ENCODE data around the gene MORC1. TPM values are rescaled to one million over a fixed set of nuclear protein-coding genes. Genes with fewer than 3 reads are reported as not detected.
"Not testable (repeated sequence)": the region's sequence is repeated elsewhere in the genome, so short reads cannot be mapped to it uniquely, and the experiment has no call there.

MORC1 gene
- total RNA-seq, 1 experiment from 2014 or later = not detected

DNA sequence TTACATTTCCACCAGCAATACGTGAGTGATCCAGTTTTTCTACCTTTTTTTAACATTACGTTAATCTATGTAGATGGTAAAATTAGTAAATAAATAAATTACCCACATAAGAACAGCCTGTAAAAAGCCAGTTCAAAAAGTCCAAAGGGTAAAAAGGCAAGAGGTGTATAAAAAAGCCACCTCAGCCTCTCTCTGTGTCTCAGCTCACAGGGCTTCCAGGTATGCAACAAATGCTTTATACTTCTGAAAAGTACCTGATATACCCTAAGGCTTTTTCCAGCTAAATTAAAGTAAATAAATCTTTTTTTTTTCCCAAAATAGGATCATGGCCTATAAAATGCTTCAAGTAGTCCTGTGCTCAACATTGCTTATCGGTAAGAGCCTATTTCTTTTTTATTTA, 18.6 kb upstream of the MORC1 start, which contains the start of gene C3orf85:
Gene C3orf85, plus strand, starts transcription at position 197 of the 400 bp plus-strand sequence. Its CDS starts 129 bp downstream, at position 326.
- intact Hi-C loops (cut with micrococcal nuclease; ENCODE audit: unreplicated experiment) = no loop called here

DNA sequence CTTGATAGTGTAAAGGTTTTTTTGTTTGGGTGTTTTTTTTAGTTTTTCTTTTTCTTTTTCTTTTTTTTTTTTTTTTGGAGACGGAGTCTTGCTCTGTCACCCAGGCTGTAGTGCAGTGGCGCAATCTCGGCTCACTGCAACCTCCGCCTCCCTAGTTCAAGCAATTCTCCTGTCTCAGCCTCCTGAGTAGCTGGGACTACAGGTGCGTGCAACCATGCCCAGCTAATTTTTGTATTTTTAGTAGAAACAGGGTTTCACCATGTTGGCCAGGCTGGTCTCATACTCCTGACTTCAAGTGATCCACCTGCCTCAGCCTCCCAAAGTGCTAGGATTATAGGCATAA, 15.5 kb upstream of the MORC1 start:
- H3K27ac ChIP-seq (ENCODE audit: low read length); H3K36me3 ChIP-seq (ENCODE audit: control insufficient read depth, insufficient read depth, low read length); intact Hi-C loops (cut with micrococcal nuclease; ENCODE audit: unreplicated experiment); in situ Hi-C loops (cut with HindIII; ENCODE audit: low pct_unique_long_range_greater_than_20kb, low sequenced_read_pairs); ATAC-seq; H3K4me1 ChIP-seq (ENCODE audit: control insufficient read depth, insufficient read depth, low read length); H3K4me3 ChIP-seq (ENCODE audit: low read depth in 2 of 2, low read length in 2 of 2); H3K9me3 ChIP-seq (ENCODE audit: control insufficient read depth, insufficient read depth, low read depth, low read length); CTCF ChIA-PET; DNase-seq (ENCODE audit: low read depth, low spot score); H3K27me3 ChIP-seq (ENCODE audit: control insufficient read depth, insufficient read depth, low read length); BruUV-seq (replicated peaks); POLR2A ChIA-PET: not testable (repeated sequence)

More for the DNA sequence above, 18.6 kb upstream of the MORC1 start, which contains the start of gene C3orf85:
- Histone ChIP-seq H3K4me3 (ENCODE audit: low read depth in 2 of 2, low read length in 2 of 2) (no peak within 1 kb of the TSS), H3K4me1 (ENCODE audit: control insufficient read depth, insufficient read depth, low read length) (no peaks in the 10 kb centered on the region), H3K27me3 (ENCODE audit: control insufficient read depth, insufficient read depth, low read length) (no peaks in the 10 kb centered on the region), H3K9me3 (ENCODE audit: control insufficient read depth, insufficient read depth, low read depth, low read length) (no peaks in the 10 kb centered on the region), H3K36me3 (ENCODE audit: control insufficient read depth, insufficient read depth, low read length) (no peaks in the 10 kb centered on the region), H3K27ac (ENCODE audit: low read length) (no peak within 1 kb of the TSS)
- ATAC-seq = no peak
- no peak for DNase-seq (ENCODE audit: low read depth, low spot score)
- CTCF ChIA-PET = no interaction called here
- in situ Hi-C loops (cut with HindIII; ENCODE audit: low pct_unique_long_range_greater_than_20kb, low sequenced_read_pairs) = no loop called here
- TF ChIP-seq SIN3A (IDR thresholded peaks at IDR 0.05; ENCODE audit: borderline replicate concordance, insufficient read depth, low read depth, low read length) = no peak
- TF ChIP-seq, protein P1, sequence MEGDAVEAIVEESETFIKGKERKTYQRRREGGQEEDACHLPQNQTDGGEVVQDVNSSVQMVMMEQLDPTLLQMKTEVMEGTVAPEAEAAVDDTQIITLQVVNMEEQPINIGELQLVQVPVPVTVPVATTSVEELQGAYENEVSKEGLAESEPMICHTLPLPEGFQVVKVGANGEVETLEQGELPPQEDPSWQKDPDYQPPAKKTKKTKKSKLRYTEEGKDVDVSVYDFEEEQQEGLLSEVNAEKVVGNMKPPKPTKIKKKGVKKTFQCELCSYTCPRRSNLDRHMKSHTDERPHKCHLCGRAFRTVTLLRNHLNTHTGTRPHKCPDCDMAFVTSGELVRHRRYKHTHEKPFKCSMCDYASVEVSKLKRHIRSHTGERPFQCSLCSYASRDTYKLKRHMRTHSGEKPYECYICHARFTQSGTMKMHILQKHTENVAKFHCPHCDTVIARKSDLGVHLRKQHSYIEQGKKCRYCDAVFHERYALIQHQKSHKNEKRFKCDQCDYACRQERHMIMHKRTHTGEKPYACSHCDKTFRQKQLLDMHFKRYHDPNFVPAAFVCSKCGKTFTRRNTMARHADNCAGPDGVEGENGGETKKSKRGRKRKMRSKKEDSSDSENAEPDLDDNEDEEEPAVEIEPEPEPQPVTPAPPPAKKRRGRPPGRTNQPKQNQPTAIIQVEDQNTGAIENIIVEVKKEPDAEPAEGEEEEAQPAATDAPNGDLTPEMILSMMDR (IDR thresholded peaks at IDR 0.05) = no peak
- no TSS peak for BruUV-seq (replicated peaks)
- POLR2A ChIA-PET = no interaction called here

DNA sequence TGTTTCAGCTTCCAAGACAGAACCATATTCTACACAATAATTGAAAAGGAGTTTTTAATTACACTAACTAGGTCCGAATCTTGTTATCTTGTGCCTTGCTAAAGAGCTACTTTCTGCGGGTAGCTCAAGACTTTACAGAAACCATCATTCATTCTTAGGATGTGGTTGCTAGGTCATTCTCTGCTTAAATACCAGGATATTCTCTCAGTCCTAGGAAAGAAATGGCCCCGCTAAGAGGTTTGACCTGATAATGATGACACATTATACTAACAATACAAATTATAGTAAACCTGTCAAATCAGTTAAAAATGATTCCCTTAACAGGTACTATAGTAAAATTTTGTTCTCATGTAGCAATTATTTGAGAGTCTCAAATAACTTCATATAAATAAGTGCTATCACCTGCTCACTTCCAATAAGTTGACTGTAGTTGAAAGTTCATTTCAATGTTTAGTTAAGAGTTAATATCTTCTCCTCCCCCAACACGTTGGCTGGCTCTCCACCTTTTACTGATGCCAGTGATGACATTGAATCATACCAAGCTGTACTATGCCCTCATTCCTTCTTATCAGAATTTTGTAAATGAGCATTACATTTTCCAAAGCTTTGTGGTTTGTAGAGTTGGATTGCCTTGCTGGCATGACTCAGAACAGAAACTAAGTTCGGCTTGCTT, 15.0 kb upstream of the MORC1 start:
- in situ Hi-C loops (cut with HindIII; ENCODE audit: low pct_unique_long_range_greater_than_20kb, low sequenced_read_pairs) = no loop called here
- ATAC-seq (no peak), DNase-seq (ENCODE audit: low read depth, low spot score) (no peak)
- H3K4me1 ChIP-seq (ENCODE audit: control insufficient read depth, insufficient read depth, low read length) = no peaks in the 10 kb centered on the region
- H3K4me3 ChIP-seq (ENCODE audit: low read depth in 2 of 2, low read length in 2 of 2) = no peak overlapping the region
- BruUV-seq (replicated peaks) = no TSS peak
- no peaks in the 10 kb centered on the region for H3K27me3 ChIP-seq (ENCODE audit: control insufficient read depth, insufficient read depth, low read length)
- no peaks in the 10 kb centered on the region for H3K36me3 ChIP-seq (ENCODE audit: control insufficient read depth, insufficient read depth, low read length)
- H3K27ac ChIP-seq (ENCODE audit: low read length) = no peak overlapping the region
- CTCF ChIA-PET = no interaction called here
- intact Hi-C loops (cut with micrococcal nuclease; ENCODE audit: unreplicated experiment) = no loop called here
- POLR2A ChIA-PET = no interaction called here
- TF ChIP-seq SIN3A (IDR thresholded peaks at IDR 0.05; ENCODE audit: borderline replicate concordance, insufficient read depth, low read depth, low read length) (no peak), REST (IDR thresholded peaks at IDR 0.05; ENCODE audit: insufficient read depth in 1 of 2, low read depth in 2 of 2, low read length in 1 of 2) (no peak), POLR2AphosphoS5 (IDR thresholded peaks at IDR 0.05; ENCODE audit: low read depth, low read length) (no peak), TCF7L2 (IDR thresholded peaks at IDR 0.05; ENCODE audit: low read depth, low read length) (no peak)
- TF ChIP-seq, protein P1 (IDR thresholded peaks at IDR 0.05) = no peak
- H3K9me3 ChIP-seq (ENCODE audit: control insufficient read depth, insufficient read depth, low read depth, low read length) = no peaks in the 10 kb centered on the region

Measured in Panc1 (cell line).